Gastrocnemius medialis (tissue), 4 donors: ENCODE results near the gene HNRNPUL1. TPM values are rescaled to one million over a fixed set of nuclear protein-coding genes. Genes with fewer than 3 reads are reported as not detected.

Source experiments
- ATAC-seq, 2 donors: fragments of 150-250 bp; one replicate each; pipeline ENCODE4 v1.9.1; 2016
- DNase-seq, 2 donors: peaks; one replicate each; pipeline ENCODE4 v3.0.0-alpha.2; 2019
- H3K27ac ChIP-seq, 4 donors: fragments of 200-600 bp; sonication (generic); 1 replicate in 1 of 4; 2 replicates in 3 of 4; pipeline ENCODE4 v1.5.1; 2016 to 2018; ENCODE audit warnings: mild to moderate bottlenecking in 2 of 4, moderate library complexity in 1 of 4
- H3K27me3 ChIP-seq, 3 donors: fragments of 200-600 bp; sonication (generic) in 2 of 3; 1 replicate in 1 of 3; 2 replicates in 2 of 3; pipeline versions ENCODE4 v1.5.1 to v1.6.0; 2016 to 2019; ENCODE audit warnings: mild to moderate bottlenecking in 1 of 3, moderate library complexity in 1 of 3
- H3K36me3 ChIP-seq, 2 donors: fragments of 200-600 bp; sonication (generic) in 1 of 2; one replicate each; pipeline ENCODE4 v1.5.1; 2017 to 2018
- H3K4me1 ChIP-seq, 2 donors: fragments of 200-600 bp; sonication (generic) in 1 of 2; one replicate each; pipeline ENCODE4 v1.5.1; 2016 to 2017; ENCODE audit warnings: mild to moderate bottlenecking in 2 of 2
- H3K4me3 ChIP-seq, 4 donors: fragments of 200-600 bp; sonication (generic) in 3 of 4; 1 replicate in 1 of 4; 2 replicates in 3 of 4; pipeline ENCODE4 v1.5.1; 2016 to 2019; ENCODE audit warnings: mild to moderate bottlenecking in 2 of 4
- H3K9me3 ChIP-seq, 3 donors: fragments of 200-600 bp; sonication (generic) in 2 of 3; 1 replicate in 1 of 3; 2 replicates in 2 of 3; pipeline ENCODE4 v1.5.1; 2016 to 2019
- POLR2A ChIP-seq, 2 donors: fragments of 450-650 bp; IDR thresholded peaks; one replicate each; pipeline ENCODE4 v1.6.1; 2017; ENCODE audit warnings: antibody characterized with exemption in 2 of 2, mild to moderate bottlenecking in 2 of 2, moderate library complexity in 2 of 2
- in situ Hi-C, 4 donors: fragments of 200-750 bp; cut with MboI; loops; one replicate each; pipeline versions ENCODE4 v1.15.0 to v1.8.0; 2017; ENCODE audit warnings: low sequenced_read_pairs in 4 of 4
- intact Hi-C: fragments of 100-400 bp; cut with DNase I; formaldehyde crosslinking; loops from one replicate; pipeline ENCODE4 v1.15.1; 2023; ENCODE audit warnings: low total_unique reads
- total RNA-seq, 4 donors: library from RNA; depleted of rRNA; stranded (reverse); fragments of >200 nt; gene quantifications; one replicate each; pipeline versions ENCODE4 v1.1.0 to v1.2.3, GENCODE V29; 2016
- TF ChIP-seq, protein P1 (sequence below), 5 experiments: fragments of 450-650 bp in 3 of 5; fragments of 200-600 bp in 2 of 5; sonication (generic) in 2 of 5; IDR thresholded peaks in 4 of 5; conservative IDR thresholded peaks in 1 of 5; 1 replicate in 4 of 5; 2 replicates in 1 of 5; pipeline ENCODE4 v1.5.1; 2016 to 2019; ENCODE audit warnings: antibody characterized with exemption in 5 of 5, mild to moderate bottlenecking in 3 of 5, moderate library complexity in 3 of 5

HNRNPUL1 gene
- total RNA-seq, 4 donors from 2014 or later: 49.5 to 101 (median 92.4) TPM

GRCh38 chr19:41219924-41220567 lies 44.1 kb upstream of the HNRNPUL1 start:
- ATAC-seq (peak; percentile 15 to 29), DNase-seq (peak in 1 of 2 donors; percentile 46)
- Histone ChIP-seq H3K4me3 (peak overlapping the region; percentile 52 to 66 (median 56)), H3K36me3 (no peaks in the 10 kb centered on the region), H3K27me3 (peaks cover 13 to 35% (median 19%) of the 10 kb centered on the region in 3 donors), H3K4me1 (no peaks in the 10 kb centered on the region), H3K27ac (peak overlapping the region; percentile 62 to 89 (median 86)), H3K9me3 (no peaks in the 10 kb centered on the region)
- intact Hi-C loops: no loop called here
- in situ Hi-C loops: no loop called here
- peak; percentile 4 to 20 for TF ChIP-seq POLR2A (IDR thresholded peaks at IDR 0.05)
- TF ChIP-seq, protein P1, sequence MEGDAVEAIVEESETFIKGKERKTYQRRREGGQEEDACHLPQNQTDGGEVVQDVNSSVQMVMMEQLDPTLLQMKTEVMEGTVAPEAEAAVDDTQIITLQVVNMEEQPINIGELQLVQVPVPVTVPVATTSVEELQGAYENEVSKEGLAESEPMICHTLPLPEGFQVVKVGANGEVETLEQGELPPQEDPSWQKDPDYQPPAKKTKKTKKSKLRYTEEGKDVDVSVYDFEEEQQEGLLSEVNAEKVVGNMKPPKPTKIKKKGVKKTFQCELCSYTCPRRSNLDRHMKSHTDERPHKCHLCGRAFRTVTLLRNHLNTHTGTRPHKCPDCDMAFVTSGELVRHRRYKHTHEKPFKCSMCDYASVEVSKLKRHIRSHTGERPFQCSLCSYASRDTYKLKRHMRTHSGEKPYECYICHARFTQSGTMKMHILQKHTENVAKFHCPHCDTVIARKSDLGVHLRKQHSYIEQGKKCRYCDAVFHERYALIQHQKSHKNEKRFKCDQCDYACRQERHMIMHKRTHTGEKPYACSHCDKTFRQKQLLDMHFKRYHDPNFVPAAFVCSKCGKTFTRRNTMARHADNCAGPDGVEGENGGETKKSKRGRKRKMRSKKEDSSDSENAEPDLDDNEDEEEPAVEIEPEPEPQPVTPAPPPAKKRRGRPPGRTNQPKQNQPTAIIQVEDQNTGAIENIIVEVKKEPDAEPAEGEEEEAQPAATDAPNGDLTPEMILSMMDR (IDR thresholded peaks at IDR 0.05 in 4 of 5, conservative IDR thresholded peaks at IDR 0.05 in 1 of 5): no peak

DNA sequence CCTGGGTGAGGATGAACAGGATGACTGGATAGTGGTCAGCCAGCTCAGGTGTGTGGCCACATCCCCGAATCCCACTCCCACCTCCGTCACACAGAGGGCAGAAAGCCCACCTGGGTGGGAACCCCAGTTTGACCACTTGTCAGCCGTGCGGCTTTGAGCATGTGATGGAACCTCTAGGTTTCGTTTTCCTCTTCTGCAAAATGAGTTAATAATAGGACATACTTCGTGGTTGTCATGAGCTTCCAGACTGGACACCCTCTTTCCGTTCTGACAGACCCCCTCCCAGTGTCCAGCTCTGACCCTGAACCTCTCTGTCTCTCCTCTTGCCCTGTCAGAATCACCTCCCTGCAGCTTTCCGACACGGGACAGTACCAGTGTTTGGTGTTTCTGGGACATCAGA lies 43.4 kb upstream of the HNRNPUL1 start:
- H3K27ac ChIP-seq: peak overlapping the region; percentile 62 to 89 (median 86)
- in situ Hi-C loops: no loop called here
- DNase-seq: no peak
- H3K4me3 ChIP-seq: peak overlapping the region; percentile 52 to 66 (median 56)
- intact Hi-C loops: no loop called here
- no peak for ATAC-seq
- no peak for TF ChIP-seq POLR2A (IDR thresholded peaks at IDR 0.05)
- TF ChIP-seq, protein P1 (IDR thresholded peaks at IDR 0.05 in 4 of 5, conservative IDR thresholded peaks at IDR 0.05 in 1 of 5): no peak
- H3K27me3 ChIP-seq: peaks cover 13 to 35% (median 19%) of the 10 kb centered on the region in 3 donors
- no peaks in the 10 kb centered on the region for H3K9me3 ChIP-seq
- no peaks in the 10 kb centered on the region for H3K4me1 ChIP-seq
- no peaks in the 10 kb centered on the region for H3K36me3 ChIP-seq

DNA sequence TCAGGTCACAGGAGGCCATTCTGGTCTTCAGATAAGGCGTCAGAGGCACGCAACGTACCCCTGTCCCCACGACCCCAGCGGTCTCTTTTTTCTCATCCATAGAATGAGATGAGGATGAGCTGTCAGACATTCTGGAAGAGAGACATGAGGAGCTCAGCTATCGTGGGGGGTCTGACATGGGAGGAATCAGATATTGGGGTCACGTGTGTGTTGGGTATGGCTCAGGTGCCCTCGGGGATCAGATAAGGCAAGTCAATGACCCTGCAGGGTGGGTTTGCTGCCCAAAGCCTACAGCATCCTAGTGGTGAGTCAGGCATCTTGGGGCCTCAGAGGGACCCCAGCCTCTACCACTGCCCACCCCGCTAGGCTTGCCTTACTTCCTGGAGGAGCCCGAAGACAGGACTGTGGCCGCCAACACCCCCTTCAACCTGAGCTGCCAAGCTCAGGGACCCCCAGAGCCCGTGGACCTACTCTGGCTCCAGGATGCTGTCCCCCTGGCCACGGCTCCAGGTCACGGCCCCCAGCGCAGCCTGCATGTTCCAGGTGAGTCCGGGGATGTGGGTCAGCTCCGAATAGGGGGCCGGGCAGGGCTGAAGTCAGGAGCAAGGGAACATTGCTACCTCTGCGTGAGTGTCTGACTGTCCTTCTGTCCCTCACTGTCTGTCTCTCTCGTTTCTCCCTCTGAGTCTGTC lies 42.5 kb upstream of the HNRNPUL1 start:
- H3K4me3 ChIP-seq: no peak overlapping the region
- DNase-seq (no peak), ATAC-seq (no peak)
- TF ChIP-seq POLR2A (IDR thresholded peaks at IDR 0.05): no peak
- TF ChIP-seq, protein P1 (IDR thresholded peaks at IDR 0.05 in 4 of 5, conservative IDR thresholded peaks at IDR 0.05 in 1 of 5): no peak
- in situ Hi-C loops (no loop called here), intact Hi-C loops (no loop called here)
- peak overlapping the region; percentile 62 to 89 (median 86) for H3K27ac ChIP-seq
- H3K9me3 ChIP-seq: no peaks in the 10 kb centered on the region
- H3K36me3 ChIP-seq: no peaks in the 10 kb centered on the region
- peaks cover 3 to 4% of the 10 kb centered on the region in 2 donors for H3K4me1 ChIP-seq
- peaks cover 13 to 36% (median 18%) of the 10 kb centered on the region in 3 donors for H3K27me3 ChIP-seq

DNA sequence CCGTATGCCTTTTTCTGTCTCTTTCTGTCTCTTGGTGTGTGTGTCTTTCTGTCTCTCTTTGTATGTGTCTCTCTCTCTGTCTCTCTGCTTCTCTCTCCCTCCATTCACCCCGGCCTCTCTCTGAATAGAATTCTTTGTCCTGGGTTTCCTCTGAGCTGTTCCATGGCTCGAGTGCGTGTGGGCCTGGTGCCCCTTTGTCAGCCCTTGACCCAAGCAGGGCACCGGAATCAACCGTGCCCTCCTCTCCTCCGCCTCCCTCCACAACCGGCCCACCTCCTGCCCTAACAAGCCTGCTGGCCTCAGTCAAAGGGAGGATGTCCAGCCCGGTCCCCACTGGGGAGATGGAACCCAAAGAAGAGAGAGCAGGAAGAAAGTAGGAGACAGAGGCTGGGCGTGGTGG lies 41.9 kb upstream of the HNRNPUL1 start:
- H3K36me3 ChIP-seq: no peaks in the 10 kb centered on the region
- peaks cover 6% of the 10 kb centered on the region in 2 donors for H3K4me1 ChIP-seq
- H3K27me3 ChIP-seq: peaks cover 13 to 42% (median 19%) of the 10 kb centered on the region in 3 donors
- H3K9me3 ChIP-seq: no peaks in the 10 kb centered on the region
- H3K27ac ChIP-seq: peak overlapping the region; percentile 44 to 89 (median 86)
- in situ Hi-C loops: no loop called here
- TF ChIP-seq, protein P1 (IDR thresholded peaks at IDR 0.05 in 4 of 5, conservative IDR thresholded peaks at IDR 0.05 in 1 of 5): no peak
- no peak for TF ChIP-seq POLR2A (IDR thresholded peaks at IDR 0.05)
- DNase-seq: no peak
- intact Hi-C loops: no loop called here
- H3K4me3 ChIP-seq: no peak overlapping the region
- ATAC-seq: no peak
